Neuronal stem cell (in vitro differentiated cells): ENCODE measurements around the gene UCHL5.

Experiments
- DNase-seq: peaks from one replicate; pipeline ENCODE4 v3.0.0-alpha.2; 2013; ENCODE audit warnings: low spot score
- H2AFZ ChIP-seq: one replicate; pipeline ENCODE4 v1.6.1; 2013; ENCODE audit warnings: mild to moderate bottlenecking, low read length, inconsistent platforms
- H2AK5ac ChIP-seq: 2 replicates; pipeline ENCODE4 v1.6.1; 2013; ENCODE audit warnings: low read depth, mild to moderate bottlenecking, inconsistent platforms, low read length, moderate library complexity, mixed read lengths
- H2BK120ac ChIP-seq: 2 replicates; pipeline ENCODE4 v1.6.1; 2013; ENCODE audit warnings: low read depth, mild to moderate bottlenecking, inconsistent platforms, low read length, moderate library complexity, mixed read lengths
- H2BK12ac ChIP-seq: one replicate; pipeline ENCODE4 v1.6.1; 2013; ENCODE audit warnings: low read length, inconsistent platforms
- H2BK15ac ChIP-seq: 2 replicates; pipeline ENCODE4 v1.6.1; 2013; ENCODE audit warnings: mild to moderate bottlenecking, low read length, inconsistent platforms, mixed read lengths
- H2BK5ac ChIP-seq: one replicate; pipeline ENCODE4 v1.6.1; 2013; ENCODE audit warnings: inconsistent platforms, mild to moderate bottlenecking, low read length, moderate library complexity
- H3K14ac ChIP-seq: one replicate; pipeline ENCODE4 v1.6.1; 2013; ENCODE audit warnings: low read length, inconsistent platforms
- H3K18ac ChIP-seq: 2 replicates; pipeline ENCODE4 v1.6.1; 2013; ENCODE audit warnings: low read length, inconsistent platforms
- H3K23ac ChIP-seq: 2 replicates; pipeline ENCODE4 v1.6.1; 2013; ENCODE audit warnings: low read depth, mild to moderate bottlenecking, mixed read lengths, low read length, inconsistent platforms; ENCODE audit not compliant: poor library complexity
- H3K27ac ChIP-seq: replicated peaks from 3 replicates; pipeline ENCODE4 v1.5.1; 2013; ENCODE audit warnings: low read length, inconsistent platforms
- H3K27me3 ChIP-seq, 3 experiments: 2 replicates each; pipeline ENCODE4 v1.6.1; 2013; ENCODE audit warnings: low read length in 3 of 3, mild to moderate bottlenecking in 2 of 3, inconsistent platforms in 1 of 3, low read depth in 1 of 3, mixed read lengths in 1 of 3, moderate library complexity in 1 of 3; ENCODE audit not compliant: control insufficient read depth in 3 of 3, insufficient read depth in 3 of 3
- H3K36me3 ChIP-seq, 2 donors: replicated peaks in 1 of 2; 2 replicates each; pipeline ENCODE4 v1.6.1; 2013; ENCODE audit warnings: low read length in 2 of 2; ENCODE audit not compliant: control insufficient read depth in 2 of 2, insufficient read depth in 2 of 2
- H3K4ac ChIP-seq: 2 replicates; pipeline ENCODE4 v1.6.1; 2013; ENCODE audit warnings: inconsistent platforms, mild to moderate bottlenecking, low read length, moderate library complexity
- H3K4me1 ChIP-seq, 2 donors: 1 replicate in 1 of 2; 2 replicates in 1 of 2; pipeline ENCODE4 v1.6.1; 2013; ENCODE audit warnings: low read length in 2 of 2, low read depth in 1 of 2; ENCODE audit not compliant: control insufficient read depth in 2 of 2, insufficient read depth in 1 of 2
- H3K4me2 ChIP-seq: one replicate; pipeline ENCODE4 v1.6.1; 2013; ENCODE audit warnings: mild to moderate bottlenecking, low read length, inconsistent platforms; ENCODE audit not compliant: insufficient read depth, poor library complexity, severe bottlenecking
- H3K4me3 ChIP-seq, 2 donors: 2 replicates each; pipeline ENCODE4 v1.5.1; 2013; ENCODE audit warnings: low read length in 2 of 2, mild to moderate bottlenecking in 2 of 2, inconsistent platforms in 1 of 2, moderate library complexity in 1 of 2
- H3K79me1 ChIP-seq: one replicate; pipeline ENCODE4 v1.6.1; 2013; ENCODE audit warnings: low read depth, mild to moderate bottlenecking, inconsistent platforms, low read length, moderate library complexity
- H3K9ac ChIP-seq: one replicate; pipeline ENCODE4 v1.6.1; 2013; ENCODE audit warnings: mild to moderate bottlenecking, low read depth, low read length, inconsistent platforms; ENCODE audit not compliant: poor library complexity
- H3K9me3 ChIP-seq, 2 donors: replicated peaks in 1 of 2; 2 replicates each; pipeline versions ENCODE3 to v1.6.1; 2013; ENCODE audit warnings: low read length in 2 of 2, mild to moderate bottlenecking in 2 of 2, inconsistent platforms in 1 of 2, low read depth in 1 of 2, mixed read lengths in 1 of 2, moderate library complexity in 1 of 2; ENCODE audit not compliant: control insufficient read depth in 2 of 2, insufficient read depth in 1 of 2
- H4K8ac ChIP-seq: one replicate; pipeline ENCODE4 v1.6.1; 2013; ENCODE audit warnings: low read depth, mild to moderate bottlenecking, inconsistent platforms, low read length, moderate library complexity
- H4K91ac ChIP-seq: one replicate; pipeline ENCODE4 v1.6.1; 2013; ENCODE audit warnings: low read length, low read depth, mild to moderate bottlenecking, inconsistent platforms; ENCODE audit not compliant: poor library complexity
- WGBS, 2 donors: extraction: QIAGEN DNeasy Blood & Tissue Kit; methylation state at CpG; one replicate each; pipeline ENCODE4 v1.1.7; 2013; ENCODE audit warnings: missing lambda C conversion rate in 2 of 2, mixed read lengths in 1 of 2; ENCODE audit not compliant: insufficient read length in 2 of 2, insufficient replicate concordance in 1 of 2; ENCODE audit errors: extremely low coverage in 2 of 2; 5-methylcytosine and 5-hydroxymethylcytosine counted together

The UCHL5 gene

DNA sequence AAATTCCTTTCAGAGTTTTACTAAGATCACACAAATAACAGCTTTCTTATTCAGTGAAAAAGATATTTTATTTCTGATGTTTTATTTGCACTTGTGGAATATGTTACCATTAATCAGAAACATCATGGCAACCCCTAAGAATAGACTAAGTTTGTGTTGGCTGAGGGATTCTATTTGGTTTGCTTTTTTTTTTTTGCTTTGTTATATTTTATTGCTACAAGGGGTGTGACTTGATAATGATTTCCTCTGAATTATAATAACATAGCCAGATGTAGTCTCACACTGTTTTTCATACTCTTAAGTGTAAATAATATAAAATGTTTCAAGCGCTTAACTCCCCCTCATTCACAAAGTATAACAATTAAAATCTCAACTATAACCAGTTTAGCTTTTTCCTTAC lies 26.1 kb upstream of the UCHL5 start:
- no peak overlapping the region for H2AFZ ChIP-seq
- H3K9ac ChIP-seq = no peak overlapping the region
- H2BK5ac ChIP-seq = no peak overlapping the region
- H2AK5ac ChIP-seq = no peak overlapping the region
- no peak overlapping the region for H3K23ac ChIP-seq
- no peak for DNase-seq
- H3K4me1 ChIP-seq = no peaks in the 10 kb centered on the region
- no peak overlapping the region for H4K8ac ChIP-seq
- no peaks in the 10 kb centered on the region for H3K27me3 ChIP-seq
- no peaks in the 10 kb centered on the region for H3K9me3 ChIP-seq
- no peak overlapping the region for H3K27ac ChIP-seq
- no peak overlapping the region for H3K4me2 ChIP-seq
- no peak overlapping the region for H3K18ac ChIP-seq
- no peak overlapping the region for H2BK12ac ChIP-seq
- peaks cover 16 to 99% of the 10 kb centered on the region in 2 donors for H3K36me3 ChIP-seq
- H3K4me3 ChIP-seq = no peak overlapping the region
- H3K79me1 ChIP-seq = no peaks in the 10 kb centered on the region
- H4K91ac ChIP-seq = no peak overlapping the region
- no peak overlapping the region for H2BK15ac ChIP-seq
- WGBS, 2 donors = no CpG with 5 or more reads among the region's 1 CpG
- no peak overlapping the region for H3K14ac ChIP-seq
- no peak overlapping the region for H3K4ac ChIP-seq
- no peak overlapping the region for H2BK120ac ChIP-seq

DNA sequence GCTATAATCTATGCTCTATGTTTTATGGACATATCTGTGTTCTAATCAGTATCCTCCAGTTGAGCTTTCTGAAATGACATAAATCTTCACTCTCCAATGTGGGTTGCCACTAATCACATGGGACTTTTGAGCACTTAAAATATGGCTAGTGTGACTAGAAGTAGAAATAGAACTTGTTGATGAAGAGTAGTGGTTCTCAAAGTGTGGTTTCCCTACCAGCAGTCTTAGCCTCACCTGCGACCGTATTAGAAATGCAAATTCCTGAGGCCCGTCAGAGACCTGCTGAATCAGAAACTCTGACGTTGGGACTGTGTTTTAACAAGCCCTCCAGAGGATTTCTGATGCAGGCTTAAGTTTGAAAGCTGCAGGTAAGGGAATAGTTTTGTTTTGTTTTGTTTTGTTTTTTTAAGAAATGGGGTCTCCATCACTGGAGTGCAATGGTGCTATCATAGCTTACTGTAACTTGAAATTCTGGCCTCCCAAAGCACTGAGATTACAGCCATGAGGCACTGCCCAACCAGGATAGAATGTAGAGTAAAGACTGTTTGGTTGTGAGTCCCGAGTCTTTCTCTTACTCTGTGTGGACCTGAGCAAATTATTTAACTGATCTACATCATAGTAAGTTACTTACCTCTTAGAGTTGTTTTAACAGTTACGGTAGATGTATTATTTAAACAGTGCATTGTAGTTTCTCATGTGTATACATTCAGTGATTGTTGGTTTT lies 24.4 kb upstream of the UCHL5 start:
- Histone ChIP-seq H4K8ac (no peak overlapping the region), H3K4me1 (no peaks in the 10 kb centered on the region), H3K9ac (no peak overlapping the region), H3K4ac (no peak overlapping the region), H3K14ac (no peak overlapping the region), H4K91ac (no peak overlapping the region), H2BK15ac (no peak overlapping the region), H2AK5ac (no peak overlapping the region), H3K4me3 (no peak overlapping the region), H3K79me1 (no peaks in the 10 kb centered on the region), H3K9me3 (peaks cover 0 to 11% of the 10 kb centered on the region in 2 donors), H3K4me2 (no peak overlapping the region), H3K27me3 (no peaks in the 10 kb centered on the region), H3K36me3 (peaks cover 19 to 100% of the 10 kb centered on the region in 2 donors), H2AFZ (no peak overlapping the region), H3K23ac (no peak overlapping the region), H2BK5ac (no peak overlapping the region), H2BK120ac (no peak overlapping the region), H3K18ac (no peak overlapping the region), H2BK12ac (no peak overlapping the region), H3K27ac (no peak overlapping the region)
- DNase-seq = no peak
- no CpG with 5 or more reads among the region's 6 CpGs for WGBS, 2 donors

DNA sequence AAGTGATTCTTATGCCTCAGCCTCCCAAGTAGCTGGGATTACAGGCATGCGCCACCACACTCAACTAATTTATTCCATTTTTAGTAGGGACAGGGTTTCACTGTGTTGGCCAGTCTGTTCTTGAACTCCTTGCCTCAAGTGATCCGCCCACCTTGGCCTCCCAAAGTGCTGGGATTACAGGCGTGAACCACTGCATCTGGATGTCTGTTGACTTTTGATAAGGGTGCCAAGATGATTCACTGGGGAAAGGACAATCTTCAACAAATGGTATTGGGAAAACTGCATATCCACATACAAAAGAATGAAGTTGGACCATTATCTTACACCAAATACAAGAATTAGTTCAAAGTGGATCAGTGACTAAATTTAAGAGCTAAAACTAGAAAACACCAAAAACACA lies 20.0 kb upstream of the UCHL5 start:
- Histone ChIP-seq H4K8ac (no peak overlapping the region), H2BK120ac (no peak overlapping the region), H2AFZ (no peak overlapping the region), H3K4ac (no peak overlapping the region), H3K9me3 (peaks cover 3 to 34% of the 10 kb centered on the region in 2 donors), H3K9ac (no peak overlapping the region), H2AK5ac (no peak overlapping the region), H3K4me2 (peak overlapping the region; percentile 11), H2BK12ac (no peak overlapping the region), H3K27ac (no peak overlapping the region), H3K79me1 (no peaks in the 10 kb centered on the region), H3K36me3 (peaks cover 22 to 93% of the 10 kb centered on the region in 2 donors), H3K23ac (no peak overlapping the region), H3K18ac (no peak overlapping the region), H3K4me3 (no peak overlapping the region), H2BK15ac (no peak overlapping the region), H3K27me3 (no peaks in the 10 kb centered on the region), H2BK5ac (no peak overlapping the region), H3K14ac (no peak overlapping the region), H3K4me1 (no peaks in the 10 kb centered on the region), H4K91ac (no peak overlapping the region)
- no CpG with 5 or more reads among the region's 3 CpGs for WGBS, 2 donors
- DNase-seq = no peak

DNA sequence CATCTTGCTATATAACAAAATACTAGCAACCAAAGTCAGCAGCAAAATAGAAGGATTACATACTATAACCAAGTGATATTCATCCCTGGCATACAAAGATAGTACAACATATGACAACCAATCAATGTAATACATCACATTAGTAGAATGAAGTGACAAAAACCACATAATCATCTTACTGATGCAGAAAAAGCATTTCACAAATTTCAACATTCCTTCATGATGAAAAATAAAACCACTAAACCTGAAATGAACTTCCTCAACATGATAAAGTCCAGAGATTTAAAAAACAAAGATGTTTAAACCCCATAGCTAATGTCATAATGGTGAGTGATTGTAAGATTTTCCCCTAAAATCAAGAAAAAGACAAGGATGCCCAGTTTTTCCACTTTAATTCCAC lies 18.8 kb upstream of the UCHL5 start:
- no peak overlapping the region for H3K4ac ChIP-seq
- no peak overlapping the region for H2BK120ac ChIP-seq
- H4K91ac ChIP-seq = no peak overlapping the region
- H2BK15ac ChIP-seq = no peak overlapping the region
- no peak overlapping the region for H2AFZ ChIP-seq
- no peak overlapping the region for H3K4me3 ChIP-seq
- H3K14ac ChIP-seq = no peak overlapping the region
- H3K9ac ChIP-seq = no peak overlapping the region
- H3K27me3 ChIP-seq = no peaks in the 10 kb centered on the region
- H3K18ac ChIP-seq = no peak overlapping the region
- H2AK5ac ChIP-seq = no peak overlapping the region
- H4K8ac ChIP-seq = no peak overlapping the region
- no peak overlapping the region for H2BK12ac ChIP-seq
- peaks cover 16 to 86% of the 10 kb centered on the region in 2 donors for H3K36me3 ChIP-seq
- H2BK5ac ChIP-seq = no peak overlapping the region
- no peak for DNase-seq
- no peak overlapping the region for H3K4me2 ChIP-seq
- no peak overlapping the region for H3K23ac ChIP-seq
- no peak overlapping the region for H3K27ac ChIP-seq
- peaks cover 3 to 34% of the 10 kb centered on the region in 2 donors for H3K9me3 ChIP-seq
- H3K79me1 ChIP-seq = peaks cover 2% of the 10 kb centered on the region
- no peaks in the 10 kb centered on the region for H3K4me1 ChIP-seq
